HepG2 (cell line): ENCODE data around the gene TBX6. TPM values are rescaled to one million over a fixed set of nuclear protein-coding genes. Genes with fewer than 3 reads are reported as not detected.

Source experiments
- ATF7-NPFF ChIP-seq: sonication (generic); formaldehyde crosslinking; IDR thresholded peaks from 2 replicates; pipeline ENCODE4 v1.8.1; 2023; ENCODE audit warnings: mild to moderate bottlenecking, low read depth, missing genetic modification reagents, moderate library complexity
- IRF2 ChIP-seq: IDR thresholded peaks from 2 replicates; pipeline ENCODE4 v1.6.1; 2018; ENCODE audit warnings: missing genetic modification reagents, missing compliant biosample characterization
- MNT ChIP-seq: fragments of 450-650 bp; IDR thresholded peaks from 2 replicates; pipeline ENCODE4 v1.6.1; 2016
- MYPOP ChIP-seq: sonication (generic); formaldehyde crosslinking; IDR thresholded peaks from 2 replicates; pipeline ENCODE4 v1.8.1; 2023; ENCODE audit warnings: mild to moderate bottlenecking, moderate library complexity, missing genetic modification reagents
- NCOA2 ChIP-seq: sonication (generic); formaldehyde crosslinking; IDR thresholded peaks from 2 replicates; pipeline ENCODE4 v1.8.0; 2022; ENCODE audit warnings: inconsistent platforms
- NFATC3 ChIP-seq: sonication (generic); formaldehyde crosslinking; IDR thresholded peaks from 2 replicates; pipeline ENCODE4 v1.5.1; 2020; ENCODE audit warnings: mild to moderate bottlenecking, missing genetic modification reagents
- NR3C1 ChIP-seq: sonication (generic); formaldehyde crosslinking; IDR thresholded peaks from 2 replicates; pipeline ENCODE4 v1.4.0; 2020; ENCODE audit warnings: missing genetic modification reagents
- PHF5A ChIP-seq: IDR thresholded peaks from one replicate; pipeline ENCODE4 v1.6.1; 2018; ENCODE audit warnings: low read depth, missing genetic modification reagents; ENCODE audit not compliant: unreplicated experiment
- RXRB ChIP-seq: IDR thresholded peaks from 2 replicates; pipeline ENCODE4 v1.6.1; 2016; ENCODE audit warnings: borderline replicate concordance, missing genetic modification reagents, missing compliant biosample characterization
- SALL2 ChIP-seq: sonication (generic); formaldehyde crosslinking; IDR thresholded peaks from 2 replicates; pipeline ENCODE4 v1.8.1; 2023; ENCODE audit warnings: mild to moderate bottlenecking, missing genetic modification reagents, inconsistent platforms
- SRSF1 ChIP-seq: fragments of 200-400 bp; formaldehyde crosslinking; optimal IDR thresholded peaks from 2 replicates; pipeline ENCODE3; 2017; ENCODE audit warnings: mild to moderate bottlenecking, low read depth, low read length, moderate library complexity
- WIZ ChIP-seq: sonication (generic); formaldehyde crosslinking; IDR thresholded peaks from 2 replicates; pipeline ENCODE4 v1.5.1; 2020; ENCODE audit warnings: mild to moderate bottlenecking, missing genetic modification reagents
- ZBTB33 ChIP-seq: sonication (generic); formaldehyde crosslinking; IDR thresholded peaks from 2 replicates; pipeline ENCODE4 v1.4.0; 2020; ENCODE audit warnings: missing genetic modification reagents
- ZBTB42 ChIP-seq: sonication (generic); formaldehyde crosslinking; IDR thresholded peaks from 2 replicates; pipeline ENCODE4 v1.5.0; 2020; ENCODE audit warnings: mild to moderate bottlenecking, missing genetic modification reagents
- ZNF329 ChIP-seq: sonication (generic); formaldehyde crosslinking; IDR thresholded peaks from 2 replicates; pipeline ENCODE4 v1.9.0; 2021; ENCODE audit warnings: low read depth, mild to moderate bottlenecking, missing genetic modification reagents
- ZNF639 ChIP-seq: conservative IDR thresholded peaks from 2 replicates; pipeline ENCODE4 v1.6.1; 2018; ENCODE audit warnings: missing genetic modification reagents
- ZNF687 ChIP-seq: sonication (generic); formaldehyde crosslinking; IDR thresholded peaks from 2 replicates; pipeline ENCODE4 v1.5.1; 2020; ENCODE audit warnings: mild to moderate bottlenecking, missing genetic modification reagents, moderate library complexity
- ZNF7 ChIP-seq: IDR thresholded peaks from 2 replicates; pipeline ENCODE4 v1.6.1; 2016; ENCODE audit warnings: missing biosample characterization, missing genetic modification reagents
- ZNF883 ChIP-seq: sonication (generic); formaldehyde crosslinking; IDR thresholded peaks from 2 replicates; pipeline ENCODE4 v1.5.1; 2020; ENCODE audit warnings: mild to moderate bottlenecking, missing genetic modification reagents; ENCODE audit errors: not compliant biosample characterization
- polyA plus RNA-seq, 8 experiments: library from polyadenylated mRNA; depleted of rRNA in 3 of 8; stranded (reverse) in 7 of 8; unstranded in 1 of 8; fragments of >200 nt; fragmentation: Illumina TruSeq in 4 of 8; extraction: Trizol in 4 of 8; gene quantifications; 2 replicates each; pipeline versions ENCODE4 v1.2.1 to v1.2.3, GENCODE V29; 2011 to 2016; ENCODE audit warnings: low read depth in 4 of 8, missing spikeins in 1 of 8, mixed read lengths in 1 of 8; ENCODE audit not compliant: insufficient read depth in 1 of 8
- total RNA-seq, 5 experiments: library from RNA; depleted of rRNA; stranded (reverse); fragments of >200 nt; fragmentation: Illumina TruSeq; extraction: Trizol; gene quantifications; 2 replicates each; pipeline ENCODE4 v1.2.3, GENCODE V29; 2016; ENCODE audit warnings: low read depth in 1 of 5

The TBX6 gene
- total and polyA plus RNA-seq, 2 of the 13 experiments (the other 11 are each of a cell fraction or from before 2014, with no cell fraction given) = 0.24 to 0.42 TPM

GRCh38 chr16:30075503-30076275 lies 16.0 kb downstream of the TBX6 start, which contains the start of gene PPP4C (continued):
- TF ChIP-seq MNT (no peak), ZBTB42 (CRISPR knock-in tag) (peak; percentile 34; the same call in 1 of the 2 replicates), RXRB (CRISPR knock-in tag) (peak; percentile 80; the same call in 1 of the 2 replicates), PHF5A (CRISPR knock-in tag) (no peak), ZBTB33 (no peak; the same call in 1 of the 2 replicates), NCOA2 (CRISPR knock-in tag) (no peak), NFATC3 (CRISPR knock-in tag) (no peak), NR3C1 (CRISPR knock-in tag) (no peak), ZNF687 (peak; percentile 91), ATF7-NPFF (peak; percentile 61), ZNF7 (CRISPR knock-in tag) (no peak), ZNF883 (CRISPR knock-in tag) (no peak), WIZ (CRISPR knock-in tag) (no peak), MYPOP (CRISPR knock-in tag) (peak; percentile 45), ZNF329 (CRISPR knock-in tag) (peak; percentile 85; the same call in 1 of the 2 replicates), IRF2 (CRISPR knock-in tag) (no peak; the same call in 1 of the 2 replicates), SALL2 (CRISPR knock-in tag) (no peak; the same call in 1 of the 2 replicates), ZNF639 (CRISPR knock-in tag) (no peak; the same call in 1 of the 2 replicates), SRSF1 (no peak)
